ENCODE measurements around the gene RNF126.

RNF126 gene

DNA sequence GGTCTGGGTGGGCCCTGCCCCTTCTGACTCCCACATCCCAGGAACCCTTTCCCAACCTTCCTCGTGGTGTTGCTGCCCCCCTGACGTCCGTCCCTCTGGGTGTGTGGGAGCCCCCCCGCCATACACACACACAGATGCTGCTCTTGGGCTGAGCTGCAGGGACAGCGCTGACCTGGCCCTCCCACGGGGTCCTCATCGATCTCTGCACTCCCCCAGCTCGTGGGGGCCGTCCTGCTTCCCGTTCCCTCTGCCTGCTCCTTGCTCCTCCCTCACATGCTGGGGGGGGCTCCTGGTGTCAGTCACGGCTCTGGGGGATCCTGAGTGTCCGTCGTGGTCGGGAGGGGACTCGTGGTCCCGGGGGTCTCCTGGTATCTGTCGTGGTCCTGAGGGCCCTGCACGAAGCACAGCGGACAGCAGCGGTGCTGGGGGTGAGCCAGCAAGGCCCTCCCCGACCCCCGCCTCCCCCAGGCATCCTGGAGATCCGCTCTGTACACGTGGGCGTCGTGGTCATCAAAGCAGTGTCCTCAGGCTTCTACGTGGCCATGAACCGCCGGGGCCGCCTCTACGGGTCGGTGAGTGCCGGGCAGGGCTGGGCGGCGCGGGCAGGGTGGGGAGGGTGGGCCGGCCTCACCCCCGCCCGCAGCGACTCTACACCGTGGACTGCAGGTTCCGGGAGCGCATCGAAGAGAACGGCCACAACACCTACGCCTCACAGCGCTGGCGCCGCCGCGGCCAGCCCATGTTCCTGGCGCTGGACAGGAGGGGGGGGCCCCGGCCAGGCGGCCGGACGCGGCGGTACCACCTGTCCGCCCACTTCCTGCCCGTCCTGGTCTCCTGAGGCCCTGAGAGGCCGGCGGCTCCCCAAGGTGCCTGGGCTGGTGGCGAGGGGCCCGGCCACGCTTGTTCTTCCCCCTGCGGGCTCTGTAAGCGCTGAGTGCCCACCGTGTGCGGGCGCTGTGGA lies 20.0 kb downstream of the RNF126 start:
- Histone ChIP-seq H3K9me3 (ENCODE audit: control insufficient read depth, insufficient read depth, low read length) (no peaks in the 10 kb centered on the region), H3K36me3 (ENCODE audit: control insufficient read depth, insufficient read depth, low read length) (peaks cover 31% of the 10 kb centered on the region), H3K4me1 (ENCODE audit: control insufficient read depth, insufficient read depth, low read length) (peaks cover 2% of the 10 kb centered on the region; the same call in 1 of the 2 replicates)

DNA sequence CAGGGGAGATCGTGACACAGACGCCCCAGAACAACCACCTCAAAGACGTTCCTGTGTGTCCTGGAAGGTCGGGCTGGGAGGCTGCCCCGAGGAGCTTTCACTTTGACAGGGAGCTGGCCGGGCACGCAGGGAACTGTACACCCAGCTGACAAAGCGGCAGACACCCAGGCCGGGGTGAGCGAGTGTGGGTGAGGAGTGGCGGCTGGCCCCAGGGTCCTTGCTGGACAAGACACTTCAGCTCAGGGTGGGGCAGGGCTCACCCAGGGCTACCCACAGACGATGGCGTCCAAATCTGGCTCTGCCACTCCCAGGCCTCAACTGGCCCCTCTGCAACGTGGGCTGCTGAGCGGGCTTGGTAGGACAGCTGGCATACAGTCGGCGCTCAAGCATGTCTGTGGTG lies 21.3 kb downstream of the RNF126 start:
- peaks cover 2% of the 10 kb centered on the region; the same call in 1 of the 2 replicates for H3K4me1 ChIP-seq (ENCODE audit: control insufficient read depth, insufficient read depth, low read length)
- no peak overlapping the region for H3K4me3 ChIP-seq (ENCODE audit: low read depth, low read length)
- H3K9me3 ChIP-seq (ENCODE audit: control insufficient read depth, insufficient read depth, low read length): no peaks in the 10 kb centered on the region
- H3K36me3 ChIP-seq (ENCODE audit: control insufficient read depth, insufficient read depth, low read length): peaks cover 18% of the 10 kb centered on the region
- no peak overlapping the region for H3K9ac ChIP-seq (ENCODE audit: low read depth, low read length)
- H3K27me3 ChIP-seq (ENCODE audit: control insufficient read depth, insufficient read depth, low read length): peaks cover 15% of the 10 kb centered on the region
- H3K27ac ChIP-seq (ENCODE audit: low read depth, low read length): no peak overlapping the region

More for the DNA sequence above, 20.0 kb downstream of the RNF126 start:
- peaks cover 13% of the 10 kb centered on the region for H3K27me3 ChIP-seq (ENCODE audit: control insufficient read depth, insufficient read depth, low read length)
- H3K4me3 ChIP-seq (ENCODE audit: low read depth, low read length): no peak overlapping the region
- H3K27ac ChIP-seq (ENCODE audit: low read depth, low read length): no peak overlapping the region
- H3K9ac ChIP-seq (ENCODE audit: low read depth, low read length): no peak overlapping the region

DNA sequence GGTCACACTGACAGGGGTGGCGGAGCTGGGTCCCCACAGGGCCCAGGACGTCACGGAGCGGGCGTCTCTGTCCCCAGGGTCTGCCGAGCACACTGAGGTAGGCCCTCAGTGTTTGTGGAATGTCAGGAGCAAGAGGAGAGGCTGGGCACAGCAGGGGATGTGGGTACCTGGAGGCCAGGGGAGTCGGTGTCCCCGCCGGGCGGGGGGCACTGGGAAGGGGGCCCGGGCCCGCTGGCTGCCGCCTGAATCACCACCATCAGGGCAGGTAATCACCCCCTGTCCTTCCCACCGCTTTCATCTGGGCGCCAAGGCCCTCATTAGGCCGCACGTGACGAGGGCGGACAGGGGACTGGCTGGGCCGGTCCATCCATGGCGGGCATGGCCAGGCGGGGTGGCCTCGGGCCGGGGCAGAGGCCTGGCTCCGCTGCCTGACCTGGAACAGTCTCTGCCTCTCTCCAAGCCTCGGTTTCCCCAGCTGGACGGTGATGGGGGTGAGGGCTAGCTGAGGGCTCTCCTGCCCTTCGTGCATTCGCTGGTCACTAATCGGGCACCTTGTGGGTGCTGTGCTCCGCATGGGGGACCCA lies 22.3 kb downstream of the RNF126 start:
- Histone ChIP-seq H3K27me3 (ENCODE audit: control insufficient read depth, insufficient read depth, low read length) (peaks cover 15% of the 10 kb centered on the region), H3K9me3 (ENCODE audit: control insufficient read depth, insufficient read depth, low read length) (no peaks in the 10 kb centered on the region), H3K27ac (ENCODE audit: low read depth, low read length) (no peak overlapping the region), H3K36me3 (ENCODE audit: control insufficient read depth, insufficient read depth, low read length) (peaks cover 8% of the 10 kb centered on the region), H3K4me3 (ENCODE audit: low read depth, low read length) (no peak overlapping the region), H3K4me1 (ENCODE audit: control insufficient read depth, insufficient read depth, low read length) (peaks cover 2% of the 10 kb centered on the region; the same call in 1 of the 2 replicates), H3K9ac (ENCODE audit: low read depth, low read length) (no peak overlapping the region)

DNA sequence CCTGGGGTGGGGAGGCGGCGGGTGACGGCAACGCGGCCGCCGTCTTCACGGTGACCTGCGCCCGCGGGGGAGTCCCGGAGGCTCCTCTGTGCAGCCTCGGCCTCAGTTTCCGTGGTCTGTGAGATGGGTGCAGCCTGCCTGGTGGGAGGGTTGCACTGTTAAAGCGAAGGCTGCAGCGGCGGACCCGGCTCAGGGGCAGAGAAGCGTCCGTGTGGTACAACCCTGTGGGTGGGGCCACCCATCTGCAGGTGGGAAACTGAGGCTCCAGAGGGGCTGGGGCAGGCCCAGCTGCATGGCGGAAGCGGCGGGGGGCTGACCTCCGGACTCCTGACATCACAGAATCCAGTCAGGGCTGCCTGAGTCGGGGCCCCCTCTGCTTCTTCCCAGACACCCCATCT lies 22.9 kb downstream of the RNF126 start:
- peaks cover 6% of the 10 kb centered on the region for H3K36me3 ChIP-seq (ENCODE audit: control insufficient read depth, insufficient read depth, low read length)
- H3K4me1 ChIP-seq (ENCODE audit: control insufficient read depth, insufficient read depth, low read length): peaks cover 2% of the 10 kb centered on the region; the same call in 1 of the 2 replicates
- peaks cover 15% of the 10 kb centered on the region for H3K27me3 ChIP-seq (ENCODE audit: control insufficient read depth, insufficient read depth, low read length)
- H3K9ac ChIP-seq (ENCODE audit: low read depth, low read length): no peak overlapping the region
- no peak overlapping the region for H3K27ac ChIP-seq (ENCODE audit: low read depth, low read length)
- no peaks in the 10 kb centered on the region for H3K9me3 ChIP-seq (ENCODE audit: control insufficient read depth, insufficient read depth, low read length)
- peak overlapping the region; percentile 48; the same call in 1 of the 2 replicates for H3K4me3 ChIP-seq (ENCODE audit: low read depth, low read length)

DNA sequence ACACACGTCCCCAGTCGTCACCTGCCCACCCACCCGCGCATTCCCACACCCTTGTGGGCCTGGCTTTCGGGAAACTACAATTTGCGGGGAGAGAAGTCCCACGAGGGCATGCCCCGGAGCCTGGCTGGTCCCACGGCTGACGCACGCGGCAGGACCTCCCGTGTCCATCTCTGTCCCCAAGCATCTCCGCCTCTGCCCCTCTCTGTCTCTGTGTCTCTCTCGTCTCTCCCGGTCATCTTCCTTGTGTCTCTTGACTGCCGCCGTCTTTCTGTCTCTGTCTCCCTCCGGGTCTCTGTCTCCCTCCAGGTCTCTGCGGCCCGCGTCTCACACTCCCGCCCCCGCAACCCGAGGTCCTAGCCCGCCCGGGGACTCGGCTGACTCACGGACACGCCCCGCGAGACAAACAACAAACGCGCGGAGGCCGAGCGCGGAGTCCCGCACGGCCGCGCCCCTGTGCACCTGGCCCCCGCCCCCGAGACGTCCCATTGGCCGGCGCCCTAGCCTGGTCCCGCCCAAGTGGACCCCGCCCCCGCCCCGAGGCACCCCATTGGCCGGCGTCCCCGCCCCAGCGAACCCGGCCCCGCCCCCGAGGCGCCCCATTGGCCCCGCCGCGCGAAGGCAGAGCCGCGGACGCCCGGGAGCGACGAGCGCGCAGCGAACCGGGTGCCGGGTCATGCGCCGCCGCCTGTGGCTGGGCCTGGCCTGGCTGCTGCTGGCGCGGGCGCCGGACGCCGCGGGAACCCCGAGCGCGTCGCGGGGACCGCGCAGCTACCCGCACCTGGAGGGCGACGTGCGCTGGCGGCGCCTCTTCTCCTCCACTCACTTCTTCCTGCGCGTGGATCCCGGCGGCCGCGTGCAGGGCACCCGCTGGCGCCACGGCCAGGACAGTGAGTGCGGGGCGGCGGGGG lies 23.5 kb downstream of the RNF126 start, which contains the start of gene FGF22:
Gene FGF22, plus strand, starts transcription at position 627 of the 908 bp plus-strand sequence. Its CDS starts 47 bp downstream, at position 674.
- Histone ChIP-seq H3K4me1 (ENCODE audit: control insufficient read depth, insufficient read depth, low read length) (peaks cover 2% of the 10 kb centered on the region; the same call in 1 of the 2 replicates), H3K36me3 (ENCODE audit: control insufficient read depth, insufficient read depth, low read length) (no peaks in the 10 kb centered on the region), H3K4me3 (ENCODE audit: low read depth, low read length) (peak within 1 kb of the TSS; percentile 54), H3K27me3 (ENCODE audit: control insufficient read depth, insufficient read depth, low read length) (peaks cover 15% of the 10 kb centered on the region), H3K27ac (ENCODE audit: low read depth, low read length) (no peak within 1 kb of the TSS), H3K9ac (ENCODE audit: low read depth, low read length) (no peak within 1 kb of the TSS), H3K9me3 (ENCODE audit: control insufficient read depth, insufficient read depth, low read length) (no peaks in the 10 kb centered on the region)

DNA sequence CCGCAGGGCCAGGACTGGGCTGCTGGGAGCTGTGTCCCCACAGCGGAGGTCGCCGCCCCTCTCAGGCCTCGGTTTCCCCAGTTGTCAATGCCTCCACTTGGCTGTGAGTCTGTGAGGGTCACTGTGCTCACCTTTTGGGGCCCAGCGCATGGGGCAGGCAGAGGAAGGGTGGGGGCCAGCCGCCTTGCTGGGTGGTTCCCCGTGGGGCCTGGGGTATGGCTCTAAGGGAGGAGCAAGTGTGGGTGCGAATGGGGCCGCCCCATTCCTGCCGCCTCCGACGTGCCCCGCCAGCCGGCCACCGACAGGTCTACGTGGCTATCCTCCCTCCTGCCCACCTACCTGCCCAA lies 24.1 kb downstream of the RNF126 start:
- H3K27me3 ChIP-seq (ENCODE audit: control insufficient read depth, insufficient read depth, low read length): peaks cover 15% of the 10 kb centered on the region
- H3K4me3 ChIP-seq (ENCODE audit: low read depth, low read length): 0 out of 2 replicates have a peak overlapping the region, but pooled peaks have one; percentile 54
- no peak overlapping the region for H3K9ac ChIP-seq (ENCODE audit: low read depth, low read length)
- H3K9me3 ChIP-seq (ENCODE audit: control insufficient read depth, insufficient read depth, low read length): no peaks in the 10 kb centered on the region
- no peak overlapping the region for H3K27ac ChIP-seq (ENCODE audit: low read depth, low read length)
- peaks cover 2% of the 10 kb centered on the region; the same call in 1 of the 2 replicates for H3K4me1 ChIP-seq (ENCODE audit: control insufficient read depth, insufficient read depth, low read length)
- H3K36me3 ChIP-seq (ENCODE audit: control insufficient read depth, insufficient read depth, low read length): no peaks in the 10 kb centered on the region

DNA sequence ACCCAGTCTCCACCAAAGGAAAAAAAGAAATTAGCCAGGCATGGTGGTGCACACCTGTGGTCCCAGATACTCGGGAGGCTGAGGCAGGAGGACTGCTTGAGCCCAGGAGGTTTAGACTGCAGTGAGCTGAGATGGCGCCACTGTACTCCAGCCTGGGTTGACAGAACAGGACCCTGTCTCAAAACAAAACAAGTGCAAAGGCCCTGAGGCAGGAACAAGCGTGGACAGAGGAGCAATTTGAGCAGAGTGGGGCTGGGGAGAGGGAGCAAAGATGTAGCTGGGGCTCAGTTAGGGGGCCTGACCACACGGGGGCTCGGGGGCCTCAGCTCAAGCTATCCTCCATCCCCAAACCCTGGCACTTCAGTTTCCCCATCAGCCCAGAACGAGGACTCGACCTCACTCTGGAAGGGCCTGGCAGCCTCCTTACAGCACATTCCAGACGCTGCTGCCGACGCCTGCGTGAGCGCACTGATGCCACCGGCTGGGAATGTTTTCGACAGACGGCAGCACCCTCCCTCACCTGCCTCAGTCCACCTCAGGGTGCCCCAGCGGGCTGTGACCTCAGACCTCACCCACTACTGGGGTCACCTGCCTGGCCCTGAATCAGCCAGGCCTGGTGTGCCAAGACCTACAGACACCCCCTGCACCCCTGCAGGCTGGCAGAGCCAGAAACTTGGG lies 27.9 kb downstream of the RNF126 start:
- Histone ChIP-seq H3K9me3 (ENCODE audit: control insufficient read depth, insufficient read depth, low read length) (no peaks in the 10 kb centered on the region), H3K36me3 (ENCODE audit: control insufficient read depth, insufficient read depth, low read length) (peaks cover 7% of the 10 kb centered on the region), H3K4me1 (ENCODE audit: control insufficient read depth, insufficient read depth, low read length) (peaks cover 6% of the 10 kb centered on the region; the same call in 1 of the 2 replicates), H3K4me3 (ENCODE audit: low read depth, low read length) (no peak overlapping the region), H3K27me3 (ENCODE audit: control insufficient read depth, insufficient read depth, low read length) (peaks cover 15% of the 10 kb centered on the region), H3K9ac (ENCODE audit: low read depth, low read length) (no peak overlapping the region), H3K27ac (ENCODE audit: low read depth, low read length) (no peak overlapping the region)

DNA sequence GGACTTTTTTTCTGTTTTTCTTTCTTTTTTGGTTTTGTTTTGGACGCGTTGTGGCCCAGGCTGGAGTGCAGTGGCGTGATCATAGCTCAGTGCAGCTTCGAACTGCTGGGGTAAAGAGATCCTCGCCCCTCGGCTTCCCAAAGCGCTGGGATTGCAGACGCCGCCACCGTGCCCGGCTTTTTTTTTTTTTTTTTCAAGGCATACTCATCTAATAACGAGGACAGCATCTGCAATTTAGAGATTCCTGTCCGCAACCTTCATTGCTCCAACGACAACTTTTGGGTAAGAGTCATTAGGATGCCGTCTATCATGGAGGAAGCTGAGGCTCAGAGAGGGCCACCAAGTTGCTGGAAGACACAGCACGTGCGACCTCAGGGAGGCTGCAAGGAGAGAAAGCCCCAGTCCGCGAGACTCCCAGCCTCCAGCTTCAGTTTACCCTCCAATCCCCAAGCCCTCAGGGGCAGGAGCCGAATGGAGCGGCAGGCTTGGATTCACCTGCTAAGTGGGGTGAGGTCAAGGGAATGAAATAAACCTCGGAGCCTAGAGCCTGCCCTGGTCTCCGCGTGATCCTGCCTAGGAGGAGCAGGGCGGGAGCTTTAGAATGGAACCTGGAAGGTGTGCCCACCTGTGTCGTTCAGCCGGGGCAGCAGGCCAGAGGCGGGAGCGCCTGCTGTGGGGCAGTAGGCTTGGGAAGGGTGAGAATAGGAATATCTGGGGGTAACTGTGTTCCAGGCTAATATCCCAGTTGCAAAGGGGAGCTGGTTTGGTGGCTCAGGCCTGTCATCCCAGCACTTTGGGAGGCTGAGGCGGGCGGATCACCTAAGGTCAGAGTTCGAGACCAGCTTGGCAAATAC lies 29.0 kb downstream of the RNF126 start:
- Histone ChIP-seq H3K27ac (ENCODE audit: low read depth, low read length) (peak overlapping the region; percentile 47), H3K4me1 (ENCODE audit: control insufficient read depth, insufficient read depth, low read length) (peaks cover 3% of the 10 kb centered on the region; the same call in 1 of the 2 replicates), H3K27me3 (ENCODE audit: control insufficient read depth, insufficient read depth, low read length) (peaks cover 12% of the 10 kb centered on the region), H3K36me3 (ENCODE audit: control insufficient read depth, insufficient read depth, low read length) (peaks cover 14% of the 10 kb centered on the region), H3K9me3 (ENCODE audit: control insufficient read depth, insufficient read depth, low read length) (no peaks in the 10 kb centered on the region), H3K9ac (ENCODE audit: low read depth, low read length) (no peak overlapping the region; the same call in 1 of the 2 replicates), H3K4me3 (ENCODE audit: low read depth, low read length) (peak overlapping the region; percentile 99)

DNA sequence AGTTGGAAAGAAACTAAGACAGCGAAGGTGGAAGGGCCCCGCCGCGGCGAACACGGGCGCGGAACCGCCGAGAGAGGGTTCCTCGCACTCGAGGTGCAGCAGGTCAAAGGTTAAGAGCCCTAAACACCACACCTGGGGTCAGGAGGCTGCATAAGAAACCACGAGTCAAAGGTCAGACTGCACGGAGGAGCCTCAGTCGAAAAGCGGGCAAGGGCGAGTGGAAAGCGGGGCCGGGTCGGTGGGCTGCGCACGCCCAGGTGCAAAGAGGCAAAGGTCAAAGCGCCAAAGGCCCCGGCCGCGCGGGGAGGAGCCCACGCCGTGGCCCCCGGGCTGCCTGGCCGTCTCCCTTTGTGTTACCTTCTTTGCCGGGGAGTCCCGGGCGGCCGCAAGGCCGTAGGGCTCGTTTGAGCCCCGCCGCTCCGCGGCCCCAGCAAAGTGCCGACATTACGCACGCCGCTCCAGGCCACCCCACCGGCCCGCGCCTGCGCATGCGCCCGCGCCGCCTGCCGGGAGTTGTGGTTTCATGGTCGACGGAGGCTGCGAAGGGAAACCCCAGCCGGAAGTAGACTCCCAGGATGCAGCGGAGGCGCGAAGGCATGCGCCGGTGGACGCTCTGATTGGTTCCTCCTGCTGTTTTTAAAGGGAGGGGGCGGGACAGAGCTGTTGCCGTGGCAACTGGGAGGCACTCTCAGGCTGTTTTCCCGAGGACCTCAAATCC lies 29.8 kb downstream of the RNF126 start, which contains the start of gene POLRMT:
Gene POLRMT, minus strand, starts transcription at position 470 of the 718 bp plus-strand sequence. Its CDS starts 25 bp downstream, at position 445.
- Histone ChIP-seq H3K27ac (ENCODE audit: low read depth, low read length) (peak within 1 kb of the TSS; percentile 69), H3K9ac (ENCODE audit: low read depth, low read length) (peak within 1 kb of the TSS; percentile 83), H3K27me3 (ENCODE audit: control insufficient read depth, insufficient read depth, low read length) (peaks cover 4% of the 10 kb centered on the region), H3K4me1 (ENCODE audit: control insufficient read depth, insufficient read depth, low read length) (peaks cover 3% of the 10 kb centered on the region; the same call in 1 of the 2 replicates), H3K36me3 (ENCODE audit: control insufficient read depth, insufficient read depth, low read length) (peaks cover 22% of the 10 kb centered on the region), H3K4me3 (ENCODE audit: low read depth, low read length) (peak within 1 kb of the TSS; percentile 99), H3K9me3 (ENCODE audit: control insufficient read depth, insufficient read depth, low read length) (no peaks in the 10 kb centered on the region)
